ENCODE measurements around the gene RING1.

The RING1 gene

DNA sequence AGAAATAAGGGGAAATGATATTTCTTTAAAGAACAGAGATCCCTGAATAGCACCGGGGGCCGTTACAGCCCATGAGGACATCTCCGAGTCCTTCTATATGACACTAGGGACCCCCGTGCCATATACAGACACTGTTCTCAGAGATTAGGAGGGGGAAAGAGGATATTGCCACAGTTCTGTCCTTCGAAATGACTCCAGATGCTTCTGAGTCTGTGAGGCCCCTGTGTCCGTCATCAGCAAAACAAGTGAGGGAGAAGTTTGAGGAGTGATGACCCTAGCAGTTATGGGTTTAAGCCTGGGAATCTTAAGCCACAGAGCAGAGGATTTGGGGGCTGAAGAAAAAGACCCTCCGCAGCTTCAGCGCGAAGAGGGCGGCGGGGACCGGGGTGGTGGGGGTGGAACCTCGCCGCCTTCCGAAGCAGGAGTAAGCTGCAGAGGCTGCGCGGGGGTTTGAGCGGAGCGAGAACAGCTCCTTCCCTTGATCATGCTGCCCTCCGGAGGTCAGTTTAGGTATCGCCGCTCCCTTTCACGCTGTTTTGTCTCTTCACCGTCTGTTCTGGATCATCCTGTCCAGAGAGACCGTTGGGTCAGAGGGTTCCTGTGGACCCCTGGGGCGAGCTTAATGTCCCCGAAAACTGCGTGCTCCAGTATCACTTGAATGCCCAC, 39.8 kb downstream of the RING1 start:
- peak; percentile 89 for DNase-seq (ENCODE audit: low read depth)

DNA sequence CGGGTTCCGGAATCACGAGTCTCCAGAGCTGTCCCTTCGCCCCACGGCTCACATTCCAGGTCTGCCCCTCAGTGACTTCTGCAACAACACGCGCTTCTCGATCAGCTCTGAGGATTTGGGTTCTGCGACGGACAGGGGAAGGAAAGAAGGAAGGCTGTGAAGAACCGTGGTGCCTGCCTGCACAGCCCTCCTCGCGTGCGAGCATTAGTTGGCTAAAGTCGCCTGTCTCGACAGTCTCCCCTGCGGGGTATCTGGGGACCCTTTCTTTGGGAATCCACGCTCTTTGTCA, 40.3 kb downstream of the RING1 start:
- no peak for DNase-seq (ENCODE audit: low read depth)

DNA sequence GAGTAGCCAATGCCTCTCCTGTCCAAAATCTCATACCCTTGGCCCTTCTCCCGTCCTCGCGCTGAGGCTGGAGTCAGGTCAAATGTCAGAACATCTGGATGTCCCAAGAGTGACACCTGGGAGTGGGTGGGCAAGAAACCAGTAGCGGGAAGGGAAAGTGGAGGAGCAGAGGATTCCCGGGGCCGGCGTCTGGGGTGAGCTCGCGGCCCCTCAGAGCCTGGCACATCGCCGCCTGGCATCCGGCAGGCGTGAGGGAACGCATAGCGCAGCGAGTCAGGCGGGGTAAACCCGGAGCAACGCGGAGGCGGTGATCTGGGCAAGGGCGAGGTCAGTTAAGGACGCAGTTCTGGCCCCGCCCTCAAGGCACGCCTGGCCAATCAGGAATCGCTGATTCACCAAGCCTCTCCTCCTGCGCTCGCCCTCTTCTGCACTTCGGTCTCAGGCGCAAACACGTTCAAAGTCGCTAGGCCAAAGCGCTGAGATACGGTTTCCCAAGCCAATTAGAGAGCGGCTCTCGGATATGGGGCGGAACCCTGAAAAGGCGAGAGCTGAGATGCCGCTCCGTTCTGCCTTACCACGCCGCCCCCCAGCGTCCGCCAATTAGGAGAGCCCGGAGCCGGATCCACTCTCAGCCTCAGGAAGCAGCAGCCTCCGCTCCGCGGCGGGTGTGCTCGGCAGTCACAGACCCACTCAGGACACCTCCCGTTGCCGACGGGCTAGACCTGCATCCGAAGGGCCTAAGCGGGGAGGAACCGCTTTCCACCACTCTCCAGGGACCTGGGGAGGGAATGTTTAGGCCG, 40.8 kb downstream of the RING1 start:
- peak; percentile 89 for DNase-seq (ENCODE audit: low read depth)

DNA sequence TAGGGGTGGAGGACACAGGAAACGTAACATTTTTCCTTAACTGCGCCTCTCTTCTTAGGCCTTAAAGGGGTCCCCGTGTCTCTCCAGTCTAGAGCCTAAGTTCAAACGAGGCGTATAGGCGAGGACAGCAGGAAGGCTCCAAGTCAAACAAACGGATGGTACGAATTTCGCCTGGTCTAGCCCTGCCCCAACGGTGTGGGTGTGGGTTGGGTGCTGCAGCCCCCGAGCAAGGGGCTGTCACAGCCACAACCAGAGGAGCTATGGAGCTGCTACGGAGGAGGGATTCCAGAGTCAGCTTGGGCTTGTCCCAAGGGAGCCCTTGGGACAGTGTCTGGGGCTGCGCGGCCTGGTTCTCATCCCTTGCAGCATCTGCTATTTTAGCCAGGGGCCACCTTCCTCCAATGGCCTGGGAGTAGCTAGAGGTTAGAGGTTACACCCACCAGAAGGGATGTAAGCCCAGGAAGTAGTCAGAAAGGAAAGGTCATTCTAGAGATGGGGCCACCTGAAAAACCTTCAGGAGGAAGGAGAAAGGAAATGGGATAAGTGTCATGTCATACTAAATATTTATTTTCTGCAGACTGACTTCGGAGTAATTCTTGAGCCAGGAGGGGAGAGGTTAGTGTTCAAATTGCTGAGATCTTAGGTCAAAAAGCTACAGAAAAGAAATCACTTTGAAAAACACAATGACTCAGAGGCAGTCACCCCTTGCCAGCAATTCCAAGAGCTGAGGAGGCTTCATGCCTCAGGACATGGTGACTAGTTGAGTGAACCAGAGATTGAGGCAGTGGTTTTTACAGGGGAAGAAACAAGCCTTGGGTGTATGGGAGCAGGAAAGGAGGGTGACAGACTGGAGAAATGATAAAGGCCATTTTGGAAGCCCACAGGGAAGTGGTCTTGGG, 41.7 kb downstream of the RING1 start:
- DNase-seq (ENCODE audit: low read depth): no peak

DNA sequence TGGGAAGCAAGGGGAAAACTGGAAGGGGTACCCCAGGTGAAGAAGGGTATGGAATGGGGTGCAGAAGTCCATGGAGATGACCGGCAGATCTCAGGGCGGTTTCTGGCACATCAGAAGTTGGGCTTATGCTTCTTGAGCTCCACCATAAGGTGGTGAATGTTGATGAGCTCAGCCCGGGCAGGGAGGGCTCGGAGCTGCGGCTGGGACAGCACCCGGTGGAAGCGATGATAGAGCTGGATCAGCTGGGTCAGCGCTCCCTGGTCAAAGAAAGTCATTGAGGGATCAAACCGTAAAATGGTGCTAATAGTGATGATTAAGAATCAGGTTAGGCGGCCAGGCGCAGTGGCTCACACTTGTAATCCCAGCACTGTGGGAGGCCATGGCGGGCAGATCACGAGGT, 42.4 kb downstream of the RING1 start:
- DNase-seq (ENCODE audit: low read depth): no peak

DNA sequence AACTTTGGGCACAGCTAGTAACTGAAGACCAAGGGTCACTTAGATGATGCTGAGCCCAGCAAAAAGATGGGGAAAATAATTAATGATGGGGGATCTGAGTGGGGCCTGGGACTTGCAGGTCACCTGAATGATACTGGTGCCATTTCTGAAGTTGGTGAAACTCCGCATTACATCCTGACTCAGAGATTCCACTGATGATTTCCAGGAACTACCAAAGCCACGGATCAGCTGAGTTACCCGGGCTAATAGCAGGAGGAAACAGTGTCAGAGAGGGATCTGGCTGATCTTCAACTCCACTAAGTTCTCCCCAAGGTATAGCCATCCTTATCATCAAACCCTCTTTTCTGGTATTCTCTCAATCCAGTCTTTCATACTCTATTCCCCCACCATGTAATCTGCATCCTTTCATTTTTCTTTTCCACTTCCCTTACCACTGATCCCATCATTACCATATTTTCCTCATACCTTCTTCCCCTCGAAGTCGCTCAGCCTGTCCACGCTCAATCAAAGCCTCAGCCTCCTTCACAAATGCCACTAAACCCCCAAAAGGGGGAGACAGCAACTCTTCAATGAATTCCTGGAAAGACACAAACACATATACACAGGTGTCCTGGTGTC, 43.2 kb downstream of the RING1 start:
- DNase-seq (ENCODE audit: low read depth): no peak

DNA sequence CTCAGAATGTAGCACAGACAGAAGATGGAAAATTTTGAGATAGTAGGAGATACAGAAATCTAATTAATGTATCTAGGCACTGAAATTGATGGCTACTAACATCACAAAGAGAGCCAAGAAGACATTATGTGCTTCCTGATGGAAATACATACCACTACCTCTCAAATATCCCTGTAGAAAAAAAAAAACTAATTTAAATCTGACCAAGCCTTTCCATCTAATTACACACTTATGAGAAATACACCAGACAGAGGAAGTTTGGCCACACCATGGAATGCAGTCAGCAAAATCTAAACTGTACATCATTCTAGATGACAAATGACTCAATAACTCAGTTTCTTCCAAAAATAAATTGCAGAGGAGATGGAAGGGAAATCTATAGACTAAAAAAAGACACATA, 44.5 kb downstream of the RING1 start:
- DNase-seq (ENCODE audit: low read depth): no peak

DNA sequence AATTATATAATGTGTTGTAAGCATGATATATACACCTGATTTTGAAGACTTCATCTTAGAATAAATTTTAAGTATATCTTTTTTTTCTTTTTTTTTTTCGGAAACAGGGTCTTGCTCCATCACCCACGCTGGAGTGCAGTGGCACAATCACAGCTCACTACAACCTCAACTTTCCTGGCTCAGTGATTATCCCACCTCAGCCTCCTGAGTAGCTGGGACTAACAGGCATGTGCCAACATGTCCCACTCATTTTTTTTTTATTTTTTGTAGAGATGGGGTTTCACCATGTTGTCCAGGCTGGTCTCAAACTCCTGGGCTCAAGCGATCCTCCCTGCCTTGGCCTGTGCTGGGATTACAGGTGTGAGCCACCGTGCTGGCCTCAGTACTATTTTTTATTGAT, 46.3 kb downstream of the RING1 start:
- DNase-seq (ENCODE audit: low read depth): no peak

DNA sequence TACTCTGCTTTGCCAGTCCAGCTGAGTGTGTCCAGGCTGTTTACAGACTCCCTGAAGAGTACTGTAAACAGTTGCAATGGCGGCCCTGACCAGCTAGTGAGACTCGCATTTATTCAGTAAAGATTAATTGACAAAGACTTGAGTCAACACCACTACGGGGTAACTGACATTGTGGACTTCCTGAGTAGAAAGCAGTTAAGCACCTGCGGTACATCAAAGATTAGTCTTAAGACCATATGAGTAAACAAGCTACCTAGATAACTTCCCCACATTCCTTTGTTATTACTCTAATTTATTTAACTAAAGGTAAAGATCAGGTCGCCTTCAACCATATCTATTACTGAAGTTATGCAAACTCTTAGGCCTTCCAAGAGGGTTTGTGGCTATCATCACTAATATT, 50.7 kb downstream of the RING1 start:
- no peak for DNase-seq (ENCODE audit: low read depth)
